Stomach (tissue), 4 donors: Measurements from ENCODE around the gene CDC42EP1.

Source experiments
- CTCF ChIP-seq, 7 experiments: fragments of 450-650 bp in 4 of 7; fragments of 200-600 bp in 3 of 7; sonication (generic) in 3 of 7; IDR thresholded peaks; one replicate each; pipeline ENCODE4 v1.5.1; 2016 to 2019; ENCODE audit warnings: antibody characterized with exemption in 7 of 7, control low read depth in 2 of 7, mild to moderate bottlenecking in 1 of 7
- POLR2A ChIP-seq, 4 donors: fragments of 450-650 bp; IDR thresholded peaks; one replicate each; pipeline ENCODE4 v1.6.1; 2016; ENCODE audit warnings: antibody characterized with exemption in 4 of 4, control low read depth in 2 of 4, mild to moderate bottlenecking in 1 of 4, moderate library complexity in 1 of 4
- POLR2AphosphoS5 ChIP-seq, 3 donors: sonication (generic); formaldehyde crosslinking; IDR thresholded peaks; one replicate each; pipeline ENCODE4 v1.6.1; 2016; ENCODE audit warnings: antibody characterized with exemption in 3 of 3

GRCh38 chr22:37551981-37552380 lies 8.3 kb upstream of the CDC42EP1 start:
- TF ChIP-seq POLR2AphosphoS5 (IDR thresholded peaks at IDR 0.05) = no peak
- TF ChIP-seq CTCF (IDR thresholded peaks at IDR 0.05) = no peak
- TF ChIP-seq POLR2A (IDR thresholded peaks at IDR 0.05) = no peak
